ENCODE results near the gene SPEF1. TPM values are rescaled to one million over a fixed set of nuclear protein-coding genes. Genes with fewer than 3 reads are reported as not detected.
"Not testable (repeated sequence)": the region's sequence is repeated elsewhere in the genome, so short reads cannot be mapped to it uniquely, and the experiment has no call there.

SPEF1 gene
- total RNA-seq, 2 experiments from 2014 or later: 0.17 TPM; not detected in 1

GRCh38 chr20:3797226-3797545 lies 15.9 kb upstream of the SPEF1 start:
- intact Hi-C loops (cut with micrococcal nuclease): loop anchor here (5.0 kb wide), 2 partner anchors 90 to 110 kb away; partner anchors contain the start of gene PANK2
- Mint-ChIP-seq H3K36me3 (peaks cover 44% of the 10 kb centered on the region), H3K27ac (peak overlapping the region; percentile 97), H3K27me3 (no peaks in the 10 kb centered on the region), H3K4me3 (peak overlapping the region; percentile 95), H3K4me1 (ENCODE audit: low read depth) (peaks cover 46% of the 10 kb centered on the region), H3K9me3 (no peaks in the 10 kb centered on the region)
- ChIA-PET POLR2A (interaction anchor here (2.2 kb wide), 1 partner anchor 29 kb away, joined by 12 read pairs; the partner anchor contains the start of gene ADISSP), CTCF (interaction anchor here (2.0 to 3.2 kb wide), 3 partner anchors 10 to 22 kb away, joined by 6 to 29 read pairs (median 8); partner anchors contain the start of gene AP5S1)
- DNase-seq: no peak

GRCh38 chr20:3796477-3797225 lies 15.4 kb upstream of the SPEF1 start:
- peak overlapping the region; percentile 95 for H3K4me3 Mint-ChIP-seq
- POLR2A ChIA-PET: interaction anchor here (0.9 to 2.5 kb wide), 5 partner anchors 15 to 92 kb away, joined by 3 to 12 read pairs (median 4); partner anchors contain the start of genes ADISSP and AP5S1
- intact Hi-C loops (cut with micrococcal nuclease): loop anchor here (1.0 to 5.0 kb wide), 4 partner anchors 15 to 111 kb away; partner anchors contain the start of genes AP5S1 and PANK2
- no peaks in the 10 kb centered on the region for H3K9me3 Mint-ChIP-seq
- H3K36me3 Mint-ChIP-seq: peaks cover 41% of the 10 kb centered on the region
- peaks cover 44% of the 10 kb centered on the region for H3K4me1 Mint-ChIP-seq (ENCODE audit: low read depth)
- peak overlapping the region; percentile 97 for H3K27ac Mint-ChIP-seq
- CTCF ChIA-PET: interaction anchor here (1.0 to 3.2 kb wide), 8 partner anchors 9 to 120 kb away, joined by 3 to 29 read pairs (median 4); partner anchors contain the start of genes ADISSP and AP5S1
- DNase-seq: no peak
- H3K27me3 Mint-ChIP-seq: no peaks in the 10 kb centered on the region

DNA sequence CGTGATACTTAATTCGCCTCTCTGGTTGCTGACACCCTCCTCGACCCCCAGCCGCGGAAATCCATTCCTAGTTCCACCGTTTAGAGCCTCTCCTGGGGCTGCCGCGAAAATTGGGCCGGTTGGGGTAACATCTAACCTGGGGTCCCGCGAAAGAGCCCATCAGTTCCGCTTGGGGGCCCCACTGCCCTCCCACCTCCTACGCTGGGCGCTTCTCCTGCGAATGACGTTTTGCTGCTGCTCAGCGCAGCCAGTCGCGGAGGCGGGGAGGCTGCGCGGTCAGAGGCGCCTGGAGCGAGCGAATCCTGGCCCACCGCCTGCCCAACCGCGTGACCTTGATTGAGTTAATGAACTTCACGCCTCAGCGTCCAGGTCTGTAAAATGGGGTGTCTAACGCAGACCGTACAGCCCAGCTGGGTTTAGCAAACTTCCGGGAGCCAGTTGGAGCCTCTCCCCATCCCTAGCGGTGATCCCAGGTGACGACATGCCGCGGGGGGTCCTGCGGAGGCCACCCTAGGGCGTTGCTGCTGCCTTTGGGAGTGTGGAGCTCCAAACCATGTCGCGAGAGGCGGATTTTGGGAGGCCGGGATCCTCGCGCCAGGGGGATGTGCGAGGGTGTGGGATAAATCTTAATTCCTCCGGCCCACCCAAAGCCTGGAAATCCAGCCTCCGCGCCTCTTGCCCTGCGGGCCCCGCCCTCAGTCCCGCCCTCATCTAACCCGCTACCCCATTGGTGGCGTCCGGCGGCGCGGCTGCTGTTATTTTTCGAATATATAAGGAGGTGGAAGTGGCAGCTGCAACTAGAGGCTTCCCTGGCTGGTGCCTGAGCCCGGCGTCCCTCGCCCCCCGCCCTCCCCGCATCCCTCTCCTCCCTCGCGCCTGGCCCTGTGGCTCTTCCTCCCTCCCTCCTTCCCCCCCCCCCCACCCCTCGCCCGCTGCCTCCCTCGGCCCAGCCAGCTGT lies 14.5 kb upstream of the SPEF1 start, which contains the start of gene CDC25B:
CDC25B (plus strand) TSS at position 800 of the 958 bp plus-strand sequence. CDS start 222 bp downstream, outside the sequence.
- CTCF ChIA-PET: interaction anchor here (0.6 to 3.2 kb wide), 10 partner anchors 9 to 289 kb away, joined by 3 to 29 read pairs (median 4); partner anchors contain the start of genes ADISSP and AP5S1

DNA sequence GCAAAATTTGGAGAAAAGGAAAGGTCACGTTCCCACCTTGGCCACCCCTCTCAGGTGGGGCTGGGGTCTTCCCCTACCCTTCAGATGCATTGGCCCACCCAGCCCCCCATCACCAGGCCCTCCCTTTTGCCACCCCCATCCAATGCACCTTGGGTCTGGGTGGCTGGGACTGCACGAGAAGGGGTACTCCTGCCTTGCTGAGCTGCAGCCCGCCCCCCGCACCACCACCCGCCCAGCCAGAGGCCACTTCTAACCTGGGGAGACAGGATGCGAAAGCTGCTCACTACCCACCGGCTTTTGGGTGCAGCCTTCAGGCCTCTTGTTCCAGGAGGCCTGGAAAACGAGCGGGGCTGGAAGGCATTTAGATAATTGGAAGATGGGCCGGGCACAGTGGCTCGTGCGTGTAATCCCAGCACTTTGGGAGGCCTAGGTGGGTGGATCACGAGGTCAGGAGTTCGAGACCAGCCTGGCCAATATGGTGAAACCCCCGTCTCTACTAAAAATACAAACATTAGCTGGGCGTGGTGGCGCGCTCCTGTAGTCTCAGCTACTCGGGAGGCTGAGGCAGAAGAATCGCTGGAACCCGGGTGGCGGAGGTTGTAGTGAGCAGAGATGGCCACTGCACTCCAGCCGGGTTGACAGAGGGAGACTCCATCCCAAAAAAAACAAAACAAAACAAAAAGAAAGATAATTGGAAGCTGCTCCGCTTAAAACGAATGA lies 13.6 kb upstream of the SPEF1 start:
- Mint-ChIP-seq H3K27ac (peak overlapping the region; percentile 98), H3K27me3 (no peaks in the 10 kb centered on the region), H3K36me3 (peaks cover 28% of the 10 kb centered on the region), H3K4me3 (peak overlapping the region; percentile 95), H3K4me1 (ENCODE audit: low read depth) (peaks cover 26% of the 10 kb centered on the region), H3K9me3 (no peaks in the 10 kb centered on the region)
- POLR2A ChIA-PET: interaction anchor here (2.2 to 2.5 kb wide), 2 partner anchors 26 to 27 kb away, joined by 12 read pairs; partner anchors contain the start of genes ADISSP and AP5S1
- CTCF ChIA-PET: interaction anchor here (1.1 to 3.2 kb wide), 3 partner anchors 9 to 24 kb away, joined by 3 to 29 read pairs (median 8); partner anchors contain the start of gene AP5S1
- no peak for DNase-seq
- intact Hi-C loops (cut with micrococcal nuclease): loop anchor here (1.0 to 5.0 kb wide), 4 partner anchors 8 to 112 kb away; partner anchors contain the start of genes MAVS and PANK2

More for the DNA sequence above, 14.5 kb upstream of the SPEF1 start, which contains the start of gene CDC25B:
- Mint-ChIP-seq H3K36me3 (peaks cover 35% of the 10 kb centered on the region), H3K4me3 (peak within 1 kb of the TSS; percentile 95), H3K4me1 (ENCODE audit: low read depth) (peaks cover 36% of the 10 kb centered on the region), H3K27ac (peak within 1 kb of the TSS; percentile 98), H3K9me3 (no peaks in the 10 kb centered on the region), H3K27me3 (no peaks in the 10 kb centered on the region)
- intact Hi-C loops (cut with micrococcal nuclease): loop anchor here (1.0 to 5.0 kb wide), 6 partner anchors 8 to 112 kb away; partner anchors contain the start of genes AP5S1, MAVS and PANK2
- POLR2A ChIA-PET: interaction anchor here (0.9 to 2.5 kb wide), 5 partner anchors 16 to 93 kb away, joined by 3 to 12 read pairs (median 4); partner anchors contain the start of genes ADISSP and AP5S1
- DNase-seq: peak; percentile 95

DNA sequence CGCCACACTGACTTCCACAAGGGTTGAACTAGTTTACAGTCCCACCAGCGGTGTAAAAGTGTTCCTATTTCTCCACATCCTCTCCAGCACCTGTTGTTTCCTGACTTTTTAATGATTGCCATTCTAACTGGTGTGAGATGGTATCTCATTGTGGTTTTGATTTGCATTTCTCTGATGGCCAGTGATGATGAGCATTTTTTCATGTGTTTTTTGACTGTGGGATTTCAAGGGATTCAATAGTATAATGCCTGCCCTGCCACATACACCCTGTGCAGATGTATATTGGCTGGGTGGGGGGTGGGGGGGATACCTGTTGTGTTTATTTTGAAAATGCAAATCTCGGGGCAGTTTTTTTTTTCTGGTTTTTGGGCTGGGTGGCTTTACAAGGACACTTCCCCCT lies 12.9 kb upstream of the SPEF1 start:
- Mint-ChIP-seq H3K4me3 (peak overlapping the region; percentile 23), H3K27ac (peak overlapping the region; percentile 98), H3K4me1 (ENCODE audit: low read depth) (peaks cover 19% of the 10 kb centered on the region), H3K36me3 (peaks cover 23% of the 10 kb centered on the region)
- ChIA-PET CTCF (interaction anchor here (3.2 kb wide), 1 partner anchor 25 kb away, joined by 29 read pairs; the partner anchor contains the start of gene AP5S1), POLR2A (interaction anchor here (2.5 kb wide), 1 partner anchor 26 kb away, joined by 12 read pairs; the partner anchor contains the start of gene AP5S1)
- not testable (repeated sequence) for DNase-seq, H3K9me3 Mint-ChIP-seq, H3K27me3 Mint-ChIP-seq
- intact Hi-C loops (cut with micrococcal nuclease): loop anchor here (2.0 kb wide), 1 partner anchor 53 kb away; the partner anchor contains the start of gene MAVS

DNA sequence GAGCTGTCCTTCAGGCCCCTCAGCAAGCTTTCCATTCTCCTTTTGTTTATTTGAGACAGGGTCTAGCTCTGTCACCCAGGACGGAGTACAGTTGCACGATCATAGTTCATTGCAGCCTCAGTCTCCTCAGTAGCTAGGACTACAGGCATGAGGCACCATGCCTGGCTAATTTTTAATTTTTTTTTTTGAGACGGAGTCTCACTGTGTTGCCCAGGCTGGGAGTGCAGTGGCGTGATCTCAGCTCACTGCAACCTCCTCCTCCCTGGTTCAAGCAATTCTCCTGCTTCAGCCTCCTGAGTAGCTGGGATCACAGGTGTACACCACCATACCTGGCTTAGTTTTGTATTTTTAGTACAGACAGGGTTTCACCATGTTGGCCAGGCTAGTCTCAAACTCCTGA lies 8.0 kb upstream of the SPEF1 start:
- not testable (repeated sequence) for H3K9me3 Mint-ChIP-seq, H3K4me3 Mint-ChIP-seq, H3K27ac Mint-ChIP-seq, DNase-seq, H3K27me3 Mint-ChIP-seq, H3K36me3 Mint-ChIP-seq
- ChIA-PET CTCF (interaction anchor here (0.7 to 10.4 kb wide), 3 partner anchors 28 to 67 kb away, joined by 6 to 180 read pairs (median 10); partner anchors contain the start of gene AP5S1), POLR2A (interaction anchor here (1.4 kb wide), 1 partner anchor 31 kb away, joined by 4 read pairs; the partner anchor contains the start of gene AP5S1)
- intact Hi-C loops (cut with micrococcal nuclease): loop anchor here (10.0 kb wide), 1 partner anchor 296 kb away; no protein-coding TSS in a partner anchor
- H3K4me1 Mint-ChIP-seq (ENCODE audit: low read depth): peaks cover 28% of the 10 kb centered on the region

- Mint-ChIP-seq H3K27ac (no peak overlapping the region), H3K4me1 (ENCODE audit: low read depth) (peaks cover 31% of the 10 kb centered on the region), H3K27me3 (no peaks in the 10 kb centered on the region), H3K36me3 (peaks cover 6% of the 10 kb centered on the region), H3K9me3 (no peaks in the 10 kb centered on the region), H3K4me3 (no peak overlapping the region)
- DNase-seq: no peak
- ChIA-PET POLR2A (interaction anchor here (1.4 kb wide), 1 partner anchor 31 kb away, joined by 4 read pairs; the partner anchor contains the start of gene AP5S1), CTCF (interaction anchor here (0.7 to 10.4 kb wide), 4 partner anchors 21 to 68 kb away, joined by 6 to 180 read pairs (median 13); partner anchors contain the start of genes ADISSP and AP5S1)
- intact Hi-C loops (cut with micrococcal nuclease): loop anchor here (10.0 kb wide), 1 partner anchor 296 kb away; no protein-coding TSS in a partner anchor
Observed at GRCh38 chr20:3788685-3789155, 7.5 kb upstream of the SPEF1 start.

DNA sequence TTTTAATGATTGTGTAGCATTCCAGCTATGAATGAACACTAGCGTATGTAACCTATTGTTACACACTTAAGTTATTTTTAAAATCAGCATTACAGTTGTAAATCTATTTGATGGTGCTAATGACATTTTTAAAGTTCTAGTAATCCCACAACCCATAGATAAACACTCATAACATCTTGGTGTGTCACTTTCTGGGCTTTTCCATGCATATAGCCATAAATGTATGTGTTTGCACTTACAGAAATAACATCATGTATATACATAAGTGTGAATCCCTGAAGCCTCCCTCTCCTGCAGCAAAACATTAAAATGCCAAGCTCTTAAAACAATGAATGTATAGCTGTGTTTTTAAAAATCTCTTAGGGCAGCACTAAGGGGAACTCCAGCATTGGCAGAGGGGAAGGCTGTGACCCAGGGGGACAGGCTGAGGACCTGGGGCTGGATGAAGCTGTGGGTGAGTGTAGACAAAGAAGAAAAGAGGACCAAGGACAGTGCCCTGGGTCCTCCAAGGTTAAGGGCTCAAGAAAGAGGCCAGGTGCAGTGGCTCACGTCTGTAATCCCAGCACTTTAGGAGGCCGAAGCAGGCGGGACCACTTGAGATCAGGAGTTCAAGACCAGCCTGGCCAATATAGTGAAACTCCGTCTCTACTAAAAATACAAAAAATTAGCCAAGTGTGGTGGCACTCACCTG lies 6.2 kb upstream of the SPEF1 start:
- Mint-ChIP-seq H3K27me3 (no peaks in the 10 kb centered on the region), H3K36me3 (peaks cover 6% of the 10 kb centered on the region), H3K4me1 (ENCODE audit: low read depth) (peaks cover 36% of the 10 kb centered on the region), H3K9me3 (no peaks in the 10 kb centered on the region), H3K4me3 (peak overlapping the region; percentile 61), H3K27ac (no peak overlapping the region)
- intact Hi-C loops (cut with micrococcal nuclease): loop anchor here (1.0 to 10.0 kb wide), 4 partner anchors 8 to 297 kb away; partner anchors contain the start of gene AP5S1
- ChIA-PET POLR2A (interaction anchor here (1.1 to 3.4 kb wide), 5 partner anchors 19 to 103 kb away, joined by 3 to 27 read pairs (median 5); partner anchors contain the start of genes ADISSP, AP5S1 and MAVS), CTCF (interaction anchor here (1.1 to 10.4 kb wide), 8 partner anchors 9 to 297 kb away, joined by 6 to 180 read pairs (median 10); partner anchors contain the start of genes ADISSP, AP5S1 and CDC25B)
- no peak for DNase-seq

DNA sequence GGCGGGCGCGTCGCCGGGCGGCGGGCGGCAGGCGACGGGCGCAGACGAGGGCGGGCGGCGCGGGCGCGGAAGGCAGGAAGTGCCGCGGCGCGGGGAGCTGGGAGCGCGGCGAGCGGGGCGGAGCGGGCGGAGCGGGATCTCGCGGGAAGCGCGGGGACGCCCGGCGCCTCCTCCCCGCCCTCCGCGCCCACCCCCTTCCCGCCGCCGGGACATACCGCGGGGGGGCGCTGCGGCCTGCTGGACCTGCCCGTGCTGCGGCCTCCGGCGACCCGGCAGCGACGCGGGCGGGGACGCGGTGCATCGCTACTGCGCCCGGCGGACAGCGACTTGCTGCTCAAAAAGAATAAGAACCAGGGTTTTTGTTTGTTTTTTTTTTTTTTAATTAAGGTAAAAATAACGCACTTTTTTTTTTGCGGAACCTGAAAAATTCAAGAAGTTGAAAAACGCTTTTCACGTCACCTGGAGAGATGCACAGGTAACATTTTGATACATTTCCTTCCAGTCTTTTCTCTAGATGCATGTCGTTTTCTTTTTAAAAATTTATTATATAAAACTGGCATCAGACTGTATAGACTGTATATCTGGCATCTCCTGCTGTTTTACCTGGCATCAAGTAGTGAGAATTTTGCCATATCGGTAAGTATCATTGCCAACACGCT lies 5.5 kb upstream of the SPEF1 start, which contains the start of gene CENPB:
CENPB (minus strand) TSS at position 76 of the 659 bp plus-strand sequence. CDS start 257 bp downstream, outside the sequence.
- intact Hi-C loops (cut with micrococcal nuclease): loop anchor here (1.0 to 10.0 kb wide), 4 partner anchors 9 to 298 kb away; partner anchors contain the start of gene AP5S1

More for the DNA sequence above, 5.5 kb upstream of the SPEF1 start, which contains the start of gene CENPB:
- ChIA-PET CTCF (interaction anchor here (0.9 to 10.4 kb wide), 13 partner anchors 9 to 298 kb away, joined by 3 to 180 read pairs (median 6); partner anchors contain the start of genes ADISSP, AP5S1 and CDC25B), POLR2A (interaction anchor here (0.8 to 3.4 kb wide), 7 partner anchors 19 to 103 kb away, joined by 3 to 27 read pairs (median 4); partner anchors contain the start of genes ADISSP, AP5S1 and MAVS)
- Mint-ChIP-seq H3K36me3 (peaks cover 6% of the 10 kb centered on the region), H3K4me3 (peak within 1 kb of the TSS; percentile 83), H3K9me3 (no peaks in the 10 kb centered on the region), H3K27ac (peak within 1 kb of the TSS; percentile 79), H3K27me3 (no peaks in the 10 kb centered on the region), H3K4me1 (ENCODE audit: low read depth) (peaks cover 38% of the 10 kb centered on the region)
- DNase-seq: peak; percentile 93

All from activated CD4-positive, alpha-beta memory T cell treated with anti-CD3 and anti-CD28 coated beads for 36 hours (primary cell).